K562 (cell line): ENCODE measurements around the gene SRPK1. TPM values are rescaled to one million over a fixed set of nuclear protein-coding genes. Genes with fewer than 3 reads are reported as not detected.

Source experiments
- ATAC-seq: fragments of 200-7000 bp; cut with Tn5 transposase; 3 replicates; pipeline ENCODE4 v1.9.1; 2020; ENCODE audit warnings: moderate library complexity
- BruUV-seq: library from RNA; stranded (reverse); fragments of 400-500 nt; replicated peaks from 2 replicates; lab custom pipeline; 2021; lab: Mats Ljungman, UMichigan
- CTCF ChIA-PET: fragments of 300-600 bp; formaldehyde crosslinking; extraction: SDS; loops from one replicate; lab custom pipeline; 2021; ENCODE audit warnings: low intra/inter-chr PET ratio; lab: Yijun Ruan, JAX
- POLR2A ChIA-PET: fragments of 300-600, 350-650 bp; sonication (Branson Sonifier 250); formaldehyde crosslinking; extraction: SDS; loops from one replicate; lab custom pipeline; 2021; ENCODE audit warnings: antibody characterized with exemption, inconsistent platforms; lab: Yijun Ruan, JAX
- DNase-seq, 4 experiments: peaks; one replicate each; pipeline versions ENCODE4 v3.0.0 to v3.0.0-alpha.2; 2011 to 2018; ENCODE audit warnings: low spot score in 3 of 4, mixed read lengths in 3 of 4; ENCODE audit errors: extremely low read depth in 1 of 4
- FAIRE-seq: peaks from 2 replicates; lab custom pipeline; 2011; peaks lifted over from hg19 to GRCh38; lab: Jason Lieb, UNC
- H2AFZ ChIP-seq: 2 replicates; pipeline ENCODE4 v1.6.0; 2011; ENCODE audit warnings: low read depth, low read length, control low read depth, inconsistent platforms
- H3K27ac ChIP-seq: fragments of 200-600 bp; 3 replicates; pipeline ENCODE4 v1.8.0; 2011; ENCODE audit warnings: low read depth, mild to moderate bottlenecking, control low read depth, inconsistent platforms, low read length, moderate library complexity, mixed read lengths; ENCODE audit errors: extremely low read depth
- H3K27me3 ChIP-seq, 2 experiments: fragments of 300-600 bp in 1 of 2; 2 replicates in 1 of 2; 3 replicates in 1 of 2; pipeline versions ENCODE4 v1.6.0 to v1.8.0; 2011; ENCODE audit warnings: inconsistent platforms in 2 of 2, low read length in 2 of 2, mild to moderate bottlenecking in 1 of 2, mixed read lengths in 1 of 2, moderate library complexity in 1 of 2; ENCODE audit not compliant: control insufficient read depth in 2 of 2, insufficient read depth in 2 of 2
- H3K36me3 ChIP-seq: fragments of 300-600 bp; 3 replicates; pipeline ENCODE4 v1.8.0; 2011; ENCODE audit warnings: mild to moderate bottlenecking, low read length, inconsistent platforms; ENCODE audit not compliant: control insufficient read depth, insufficient read depth
- H3K4me1 ChIP-seq, 2 experiments: fragments of 200-600 bp in 1 of 2; replicated peaks in 1 of 2; 2 replicates in 1 of 2; 3 replicates in 1 of 2; pipeline versions ENCODE4 v1.5.1 to v1.8.0; 2011; ENCODE audit warnings: inconsistent platforms in 2 of 2, low read length in 2 of 2, mild to moderate bottlenecking in 1 of 2, mixed read lengths in 1 of 2, moderate library complexity in 1 of 2; ENCODE audit not compliant: control insufficient read depth in 2 of 2, insufficient read depth in 2 of 2
- H3K4me2 ChIP-seq: 2 replicates; pipeline ENCODE4 v1.6.1; 2011; ENCODE audit warnings: low read length, control low read depth, inconsistent platforms, mixed read lengths; ENCODE audit not compliant: insufficient read depth
- H3K4me3 ChIP-seq: fragments of 200-600 bp; sonication (generic), shearing (Covaris generic); 2 replicates; pipeline ENCODE4 v1.5.1; 2016; ENCODE audit warnings: control low read depth, inconsistent platforms
- H3K79me2 ChIP-seq: fragments of 200-600 bp; 3 replicates; pipeline ENCODE4 v1.8.0; 2011; ENCODE audit warnings: low read length, inconsistent platforms; ENCODE audit not compliant: control insufficient read depth, insufficient read depth
- H3K9ac ChIP-seq, 2 experiments: 2 replicates each; pipeline versions ENCODE4 v1.6.0 to v1.6.1; 2011; ENCODE audit warnings: low read depth in 2 of 2, low read length in 2 of 2, control low read depth in 1 of 2, inconsistent platforms in 1 of 2, mild to moderate bottlenecking in 1 of 2, mixed read lengths in 1 of 2; ENCODE audit not compliant: insufficient read depth in 1 of 2
- H3K9me1 ChIP-seq: one replicate; pipeline ENCODE4 v1.6.0; 2011; ENCODE audit warnings: inconsistent platforms, mild to moderate bottlenecking, low read length, moderate library complexity; ENCODE audit not compliant: control insufficient read depth, insufficient read depth
- H3K9me3 ChIP-seq: replicated peaks from 2 replicates; pipeline ENCODE4 v1.5.1; 2011; ENCODE audit warnings: low read depth, low read length, inconsistent platforms; ENCODE audit not compliant: control insufficient read depth, insufficient read depth
- H4K20me1 ChIP-seq: replicated peaks from 2 replicates; pipeline ENCODE4 v1.6.1; 2011; ENCODE audit warnings: low read length, inconsistent platforms, mixed read lengths; ENCODE audit not compliant: control insufficient read depth, insufficient read depth
- CBFA2T3 ChIP-seq: fragments of 450-650 bp; IDR thresholded peaks from 2 replicates; pipeline ENCODE4 v1.6.1; 2017
- ELF4 ChIP-seq: fragments of 450-650 bp; formaldehyde crosslinking; IDR thresholded peaks from 2 replicates; pipeline ENCODE4 v1.4.0; 2022; ENCODE audit warnings: missing genetic modification characterization
- ETS1 ChIP-seq: conservative IDR thresholded peaks from 2 replicates; pipeline ENCODE4 v1.6.1; 2011; ENCODE audit warnings: low read depth, mild to moderate bottlenecking, low read length; ENCODE audit not compliant: control insufficient read depth
- HNRNPL ChIP-seq: fragments of 200-400 bp; formaldehyde crosslinking; IDR thresholded peaks from 2 replicates; pipeline ENCODE4 v1.6.1; 2017; ENCODE audit warnings: low read depth, mild to moderate bottlenecking, low read length
- RHOXF2B ChIP-seq: fragments of 250-450 bp; sonication (Bioruptor Pico); conservative IDR thresholded peaks from 2 replicates; pipeline ENCODE4 v1.5.1; 2021
- TCF7 ChIP-seq: sonication (generic); IDR thresholded peaks from 2 replicates; pipeline ENCODE4 v1.6.1; 2016; ENCODE audit warnings: antibody characterized with exemption, borderline replicate concordance
- TSHZ1 ChIP-seq: fragments of 250-450 bp; sonication (Bioruptor Pico); IDR thresholded peaks from 2 replicates; pipeline ENCODE4 v1.4.0; 2020; ENCODE audit warnings: mild to moderate bottlenecking, moderate library complexity
- ZNF324 ChIP-seq: fragments of 250-450 bp; sonication (Bioruptor Pico); IDR thresholded peaks from 2 replicates; pipeline ENCODE4 v1.4.0; 2020; ENCODE audit warnings: mild to moderate bottlenecking
- WGBS: fragments of 100-300 bp; shearing (Covaris generic); methylation state at CpG from one replicate; pipeline ENCODE4 v1.1.6; 2016; ENCODE audit warnings: low coverage, mixed read lengths; ENCODE audit not compliant: insufficient coverage; ENCODE audit errors: missing lambda C conversion rate; 5-methylcytosine and 5-hydroxymethylcytosine counted together
- in situ Hi-C: fragments of 300-500 bp; cut with MboI; formaldehyde crosslinking; loops from 4 replicates; pipeline ENCODE4 v1.15.0; 2018; ENCODE audit warnings: inconsistent platforms, mixed read lengths
- intact Hi-C: fragments of 100-400 bp; cut with micrococcal nuclease; formaldehyde crosslinking; loops from 2 replicates; pipeline ENCODE4 v1.14.2; 2022
- polyA plus RNA-seq, 8 experiments: library from polyadenylated mRNA; depleted of rRNA in 4 of 8; stranded (reverse) in 5 of 8; unstranded in 3 of 8; fragments of >200 nt; fragmentation: Nextera tagmentation in 2 of 8; fragmentation: Illumina TruSeq in 1 of 8; extraction: Ambion mirVana in 2 of 8; extraction: Trizol in 1 of 8; gene quantifications; 2 replicates each; pipeline versions ENCODE4 v1.2.1 to v1.2.3, GENCODE V29; 2011 to 2014; ENCODE audit warnings: inconsistent platforms in 1 of 8, missing spikeins in 1 of 8
- total RNA-seq, 7 experiments: library from RNA; depleted of rRNA in 6 of 7; stranded (reverse); fragments of >200 nt in 6 of 7; fragmentation: Illumina TruSeq in 2 of 7; extraction: Trizol in 2 of 7; gene quantifications; 2 replicates each; pipeline versions ENCODE4 v1.2.1 to v1.2.3, GENCODE V29; 2011 to 2021; ENCODE audit warnings: low replicate concordance in 1 of 7
- TF ChIP-seq, protein P1 (sequence below): sonication (generic); formaldehyde crosslinking; IDR thresholded peaks from 2 replicates; pipeline ENCODE4 v1.8.0; 2022; ENCODE audit warnings: mild to moderate bottlenecking, low read depth, missing genetic modification reagents

SRPK1 gene
- total and polyA plus RNA-seq, 9 of the 15 experiments (the other 6 are each of a cell fraction or from before 2014, with no cell fraction given): 99.6 to 185 (median 159) TPM

GRCh38 chr6:35893246-35893645, 27.7 kb downstream of the SRPK1 start (continued):
- TF ChIP-seq, protein P1, sequence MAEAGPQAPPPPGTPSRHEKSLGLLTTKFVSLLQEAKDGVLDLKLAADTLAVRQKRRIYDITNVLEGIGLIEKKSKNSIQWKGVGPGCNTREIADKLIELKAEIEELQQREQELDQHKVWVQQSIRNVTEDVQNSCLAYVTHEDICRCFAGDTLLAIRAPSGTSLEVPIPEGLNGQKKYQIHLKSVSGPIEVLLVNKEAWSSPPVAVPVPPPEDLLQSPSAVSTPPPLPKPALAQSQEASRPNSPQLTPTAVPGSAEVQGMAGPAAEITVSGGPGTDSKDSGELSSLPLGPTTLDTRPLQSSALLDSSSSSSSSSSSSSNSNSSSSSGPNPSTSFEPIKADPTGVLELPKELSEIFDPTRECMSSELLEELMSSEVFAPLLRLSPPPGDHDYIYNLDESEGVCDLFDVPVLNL: no peak
- TF ChIP-seq ETS1: no peak

- no peaks in the 10 kb centered on the region for H3K27me3 ChIP-seq
- H3K36me3 ChIP-seq: peaks cover 78% of the 10 kb centered on the region
- no peak for FAIRE-seq
These were observed 28.4 kb downstream of the SRPK1 start for GRCh38 chr6:35892482-35892881.

More at GRCh38 chr6:35892482-35892881, 28.4 kb downstream of the SRPK1 start:
- Histone ChIP-seq H3K4me2 (no peak overlapping the region), H3K9me1 (no peaks in the 10 kb centered on the region), H3K9me3 (no peaks in the 10 kb centered on the region), H2AFZ (no peak overlapping the region), H3K4me1 (no peaks in the 10 kb centered on the region), H3K4me3 (no peak overlapping the region), H3K27ac (no peak overlapping the region), H3K79me2 (peaks cover 74% of the 10 kb centered on the region), H3K9ac (no peak overlapping the region), H4K20me1 (0 out of 2 replicates have a peak, but pooled peaks cover 9% of the 10 kb centered on the region)
- no peak for TF ChIP-seq TCF7
- TF ChIP-seq CBFA2T3: no peak
- no peak for TF ChIP-seq TSHZ1 (CRISPR knock-in tag)
- no peak for TF ChIP-seq ELF4 (CRISPR knock-in tag)
- TF ChIP-seq ZNF324 (CRISPR knock-in tag): no peak
- TF ChIP-seq RHOXF2B (CRISPR knock-in tag): no peak
- no peak for TF ChIP-seq HNRNPL
- no peak for ATAC-seq
- CTCF ChIA-PET: no interaction called here
- intact Hi-C loops: no loop called here
- BruUV-seq: no TSS peak
- in situ Hi-C loops: no loop called here
- 81% methylated on average over 5 of the region's 5 CpGs for WGBS
- no peak for DNase-seq
- POLR2A ChIA-PET: interaction anchor here (0.6 to 1.3 kb wide), 5 partner anchors 8 to 17 kb away, joined by 3 to 5 read pairs (median 4); no protein-coding TSS in a partner anchor
